H9 (cell line): ENCODE data around the gene ASIC1. TPM values are rescaled to one million over a fixed set of nuclear protein-coding genes. Genes with fewer than 3 reads are reported as not detected.

ENCODE experiments used
- DNase-seq: peaks from one replicate; pipeline ENCODE4 v3.0.0-alpha.2; 2017
- H2AFZ ChIP-seq: one replicate; pipeline ENCODE4 v1.6.1; 2013; ENCODE audit warnings: mild to moderate bottlenecking, low read length, control low read depth, moderate library complexity
- H2AK5ac ChIP-seq: 2 replicates; pipeline ENCODE4 v1.6.1; 2013; ENCODE audit warnings: low read length, control low read depth, mixed read lengths; ENCODE audit not compliant: insufficient read length
- H2BK120ac ChIP-seq: one replicate; pipeline ENCODE4 v1.6.1; 2013; ENCODE audit warnings: low read depth, mild to moderate bottlenecking, low read length, control low read depth, inconsistent platforms; ENCODE audit not compliant: poor library complexity, severe bottlenecking
- H2BK12ac ChIP-seq: 2 replicates; pipeline ENCODE4 v1.6.1; 2013; ENCODE audit warnings: low read length, control low read depth, mixed read lengths, low read depth; ENCODE audit not compliant: insufficient read length
- H2BK15ac ChIP-seq: 2 replicates; pipeline ENCODE4 v1.6.1; 2013; ENCODE audit warnings: low read depth, low read length, control low read depth
- H2BK20ac ChIP-seq: one replicate; pipeline ENCODE4 v1.6.1; 2013; ENCODE audit warnings: low read depth, mild to moderate bottlenecking, low read length, control low read depth, inconsistent platforms; ENCODE audit not compliant: poor library complexity, severe bottlenecking
- H2BK5ac ChIP-seq: 2 replicates; pipeline ENCODE4 v1.6.1; 2013; ENCODE audit warnings: low read length, control low read depth, mixed read lengths; ENCODE audit not compliant: insufficient read length
- H3K14ac ChIP-seq: 2 replicates; pipeline ENCODE4 v1.6.1; 2013; ENCODE audit warnings: low read length, control low read depth; ENCODE audit not compliant: insufficient read depth
- H3K18ac ChIP-seq: 2 replicates; pipeline ENCODE4 v1.6.1; 2013; ENCODE audit warnings: low read depth, mild to moderate bottlenecking, mixed read lengths, low read length, control low read depth; ENCODE audit not compliant: insufficient read length
- H3K23ac ChIP-seq: 2 replicates; pipeline ENCODE4 v1.6.1; 2013; ENCODE audit warnings: low read length, control low read depth, mixed read lengths, low read depth; ENCODE audit not compliant: insufficient read length
- H3K23me2 ChIP-seq: 2 replicates; pipeline ENCODE4 v1.6.1; 2013; ENCODE audit warnings: low read depth, mild to moderate bottlenecking, mixed read lengths, low read length, control low read depth; ENCODE audit not compliant: insufficient read length, poor library complexity, severe bottlenecking
- H3K27ac ChIP-seq: 2 replicates; pipeline ENCODE4 v1.5.1; 2013; ENCODE audit warnings: low read length, control low read depth, mixed read lengths, low read depth; ENCODE audit not compliant: insufficient read length
- H3K27me3 ChIP-seq: 2 replicates; pipeline ENCODE4 v1.6.1; 2013; ENCODE audit warnings: low read length, control low read depth, inconsistent platforms; ENCODE audit not compliant: insufficient read depth
- H3K4ac ChIP-seq: 2 replicates; pipeline ENCODE4 v1.6.1; 2013; ENCODE audit warnings: low read depth, mild to moderate bottlenecking, control low read depth, inconsistent platforms, low read length, moderate library complexity
- H3K4me1 ChIP-seq: 2 replicates; pipeline ENCODE4 v1.6.1; 2013; ENCODE audit warnings: low read length, control low read depth, inconsistent platforms; ENCODE audit not compliant: insufficient read depth
- H3K4me2 ChIP-seq: 2 replicates; pipeline ENCODE4 v1.6.1; 2013; ENCODE audit warnings: low read length, control low read depth, mixed read lengths; ENCODE audit not compliant: insufficient read length, insufficient read depth
- H3K56ac ChIP-seq: 2 replicates; pipeline ENCODE4 v1.6.1; 2013; ENCODE audit warnings: low read depth, mild to moderate bottlenecking, mixed read lengths, low read length, control low read depth; ENCODE audit not compliant: insufficient read length
- H3K79me1 ChIP-seq: 2 replicates; pipeline ENCODE4 v1.6.1; 2013; ENCODE audit warnings: low read depth, mild to moderate bottlenecking, moderate library complexity, low read length, control low read depth, inconsistent platforms; ENCODE audit not compliant: insufficient read depth, poor library complexity, severe bottlenecking
- H3K79me2 ChIP-seq: 2 replicates; pipeline ENCODE4 v1.6.1; 2013; ENCODE audit warnings: low read length, control low read depth, inconsistent platforms; ENCODE audit not compliant: insufficient read depth
- H3K9ac ChIP-seq: 2 replicates; pipeline ENCODE4 v1.6.1; 2013; ENCODE audit warnings: low read length, control low read depth, mixed read lengths; ENCODE audit not compliant: insufficient read length; ENCODE audit errors: extremely low read depth
- H3K9me3 ChIP-seq: one replicate; pipeline ENCODE4 v1.6.1; 2013; ENCODE audit warnings: low read depth, low read length, inconsistent platforms; ENCODE audit not compliant: control insufficient read depth
- H3T11ph ChIP-seq: one replicate; pipeline ENCODE4 v1.6.1; 2013; ENCODE audit warnings: mild to moderate bottlenecking, low read length, control low read depth, inconsistent platforms
- H4K20me1 ChIP-seq: one replicate; pipeline ENCODE4 v1.6.1; 2013; ENCODE audit not compliant: control insufficient read depth, insufficient read length, insufficient read depth
- H4K5ac ChIP-seq: 2 replicates; pipeline ENCODE4 v1.6.1; 2013; ENCODE audit warnings: low read depth, mild to moderate bottlenecking, mixed read lengths, low read length, control low read depth; ENCODE audit not compliant: insufficient read length
- H4K8ac ChIP-seq: replicated peaks from 2 replicates; pipeline ENCODE4 v1.6.1; 2013; ENCODE audit warnings: low read length, control low read depth, mixed read lengths, low read depth; ENCODE audit not compliant: insufficient read length
- H4K91ac ChIP-seq: 2 replicates; pipeline ENCODE4 v1.6.1; 2013; ENCODE audit warnings: low read depth, mild to moderate bottlenecking, moderate library complexity, mixed read lengths, low read length, control low read depth; ENCODE audit not compliant: insufficient read length
- H3K27ac Mint-ChIP-seq, 3 experiments: 2 replicates in 2 of 3; 3 replicates in 1 of 3; pipeline ENCODE4 v1.8.0; 2020 to 2021; ENCODE audit warnings: mixed read lengths in 3 of 3, mild to moderate bottlenecking in 1 of 3, moderate library complexity in 1 of 3
- H3K27me3 Mint-ChIP-seq: 2 replicates; pipeline ENCODE4 v1.8.0; 2021; ENCODE audit warnings: low read depth, mild to moderate bottlenecking, moderate library complexity, mixed read lengths
- H3K36me3 Mint-ChIP-seq, 3 experiments: 2 replicates in 2 of 3; 3 replicates in 1 of 3; pipeline ENCODE4 v1.8.0; 2020 to 2021; ENCODE audit warnings: low read depth in 3 of 3, mixed read lengths in 3 of 3; ENCODE audit not compliant: insufficient read depth in 1 of 3
- H3K4me1 Mint-ChIP-seq, 2 experiments: 2 replicates each; pipeline ENCODE4 v1.8.0; 2020; ENCODE audit warnings: mixed read lengths in 2 of 2
- H3K4me3 Mint-ChIP-seq, 2 experiments: 2 replicates in 1 of 2; 3 replicates in 1 of 2; pipeline ENCODE4 v1.8.0; 2020 to 2021; ENCODE audit warnings: mild to moderate bottlenecking in 2 of 2, mixed read lengths in 2 of 2, moderate library complexity in 1 of 2
- H3K9me3 Mint-ChIP-seq, 2 experiments: 2 replicates in 1 of 2; 3 replicates in 1 of 2; pipeline ENCODE4 v1.8.0; 2020; ENCODE audit warnings: mild to moderate bottlenecking in 2 of 2, mixed read lengths in 2 of 2, moderate library complexity in 1 of 2
- CTCF ChIP-seq: fragments of 200-600 bp; sonication (generic); conservative IDR thresholded peaks from 3 replicates; pipeline ENCODE4 v1.8.0; 2021; ENCODE audit warnings: antibody characterized with exemption, mild to moderate bottlenecking
- WGBS: extraction: QIAGEN DNeasy Blood & Tissue Kit; methylation state at CpG from one replicate; pipeline ENCODE4 v1.1.7; 2013; ENCODE audit warnings: missing lambda C conversion rate, low lambda C conversion rate, mixed read lengths; ENCODE audit not compliant: insufficient read length; ENCODE audit errors: extremely low coverage; 5-methylcytosine and 5-hydroxymethylcytosine counted together
- total RNA-seq: library from RNA; stranded (reverse); gene quantifications from 2 replicates; pipeline ENCODE4 v1.2.1, GENCODE V29; 2021

ASIC1 gene
- total RNA-seq, 1 experiment from 2014 or later: 3.9 TPM

DNA sequence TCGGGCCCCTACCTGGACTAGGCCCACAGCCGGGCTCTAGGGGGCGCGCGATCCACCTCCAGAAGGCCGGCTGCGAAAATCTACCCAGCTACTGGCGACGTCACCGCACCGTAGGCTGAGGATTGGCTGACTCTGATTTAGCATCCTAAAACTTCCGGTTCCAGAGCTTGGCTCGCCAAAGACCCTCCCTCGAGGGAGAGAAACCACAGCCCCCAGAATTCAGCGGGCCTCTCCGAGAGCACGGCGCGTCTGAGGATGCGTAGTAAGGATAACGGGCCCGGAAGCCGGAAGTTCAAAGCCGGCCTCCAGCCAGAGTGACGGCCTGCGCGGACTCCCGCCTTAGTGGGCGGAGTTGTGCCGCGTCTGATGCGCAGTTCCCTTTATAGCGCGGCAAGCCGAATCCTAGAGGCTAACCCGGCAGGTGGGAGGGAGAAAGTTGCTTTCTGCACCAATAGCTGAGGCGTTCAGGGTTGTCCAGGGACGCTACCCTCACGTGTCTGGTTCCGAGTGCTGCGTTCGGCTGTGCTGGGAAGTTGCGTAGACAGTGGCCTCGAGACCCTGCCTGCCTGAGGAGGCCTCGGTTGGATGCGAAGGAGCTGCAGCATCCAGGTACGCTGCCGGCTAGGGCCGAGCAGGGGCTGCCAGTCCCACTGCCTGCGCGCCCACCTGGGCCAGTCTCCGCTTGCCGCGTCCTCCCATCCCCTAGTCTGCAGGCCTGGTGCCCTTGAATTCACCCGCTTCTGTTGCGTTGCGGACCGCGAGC lies 54.5 kb downstream of the ASIC1 start, which contains the start of gene COX14:
TSS of gene COX14 (plus strand) at position 544 of the 763 bp plus-strand sequence. CDS start 7,808 bp downstream, outside the sequence.
- H2BK12ac ChIP-seq: no peak within 1 kb of the TSS
- no peak within 1 kb of the TSS for H2AFZ ChIP-seq
- H4K91ac ChIP-seq: no peak within 1 kb of the TSS
- peak; percentile 100 for DNase-seq
- H3K4me1 Mint-ChIP-seq: peaks cover 15 to 26% of the 10 kb centered on the region in 2 experiments
- no peaks in the 10 kb centered on the region for H3K79me2 ChIP-seq
- H4K5ac ChIP-seq: no peak within 1 kb of the TSS
- H4K20me1 ChIP-seq: no peaks in the 10 kb centered on the region
- H3K4me2 ChIP-seq: peak within 1 kb of the TSS; percentile 52
- WGBS: no CpG with 5 or more reads among the region's 59 CpGs
- H3K27ac ChIP-seq: peak within 1 kb of the TSS; percentile 4
- peak within 1 kb of the TSS; percentile 34 for H3K9ac ChIP-seq
- H3K14ac ChIP-seq: peak within 1 kb of the TSS; percentile 13; the same call in 1 of the 2 replicates
- H4K8ac ChIP-seq: no peak within 1 kb of the TSS
- H2AK5ac ChIP-seq: no peak within 1 kb of the TSS
- peaks cover 3% of the 10 kb centered on the region for H3K79me1 ChIP-seq
- no peak within 1 kb of the TSS for H2BK20ac ChIP-seq
- H3K27ac Mint-ChIP-seq: peak within 1 kb of the TSS; percentile 88 to 99 (median 97)
- H2BK15ac ChIP-seq: no peak within 1 kb of the TSS
- H3K27me3 ChIP-seq: no peaks in the 10 kb centered on the region
- H3K4me3 Mint-ChIP-seq: peak within 1 kb of the TSS; percentile 93 to 94
- H3K23ac ChIP-seq: no peak within 1 kb of the TSS
- no peak within 1 kb of the TSS for H3T11ph ChIP-seq
- H2BK5ac ChIP-seq: no peak within 1 kb of the TSS
- peak within 1 kb of the TSS; percentile 0 for H3K18ac ChIP-seq
- peaks cover 10% of the 10 kb centered on the region; the same call in 1 of the 2 replicates for H3K4me1 ChIP-seq
- no peaks in the 10 kb centered on the region for H3K9me3 ChIP-seq
- no peaks in the 10 kb centered on the region; the same call in 1 of the 2 replicates for H3K27me3 Mint-ChIP-seq
- no peak within 1 kb of the TSS for H2BK120ac ChIP-seq
- no peak within 1 kb of the TSS for H3K56ac ChIP-seq
- H3K9me3 Mint-ChIP-seq: no peaks in the 10 kb centered on the region
- peak; percentile 96 for TF ChIP-seq CTCF
- H3K23me2 ChIP-seq: peaks cover 3% of the 10 kb centered on the region
- no peak within 1 kb of the TSS for H3K4ac ChIP-seq
- peaks cover 2 to 6% (median 3%) of the 10 kb centered on the region in 3 experiments; a peak in 4 of 7 replicates for H3K36me3 Mint-ChIP-seq
